ENCODE measurements around the gene KPNA5. TPM values are rescaled to one million over a fixed set of nuclear protein-coding genes. Genes with fewer than 3 reads are reported as not detected.
A peak's percentile ranks its signal among the peaks of the same experiment; 100 is the strongest.

Gene KPNA5
- total and polyA plus RNA-seq, 2 of the 8 experiments (the other 6 are each of a cell fraction or from before 2014, with no cell fraction given), result 2.0 to 9.7 TPM

DNA sequence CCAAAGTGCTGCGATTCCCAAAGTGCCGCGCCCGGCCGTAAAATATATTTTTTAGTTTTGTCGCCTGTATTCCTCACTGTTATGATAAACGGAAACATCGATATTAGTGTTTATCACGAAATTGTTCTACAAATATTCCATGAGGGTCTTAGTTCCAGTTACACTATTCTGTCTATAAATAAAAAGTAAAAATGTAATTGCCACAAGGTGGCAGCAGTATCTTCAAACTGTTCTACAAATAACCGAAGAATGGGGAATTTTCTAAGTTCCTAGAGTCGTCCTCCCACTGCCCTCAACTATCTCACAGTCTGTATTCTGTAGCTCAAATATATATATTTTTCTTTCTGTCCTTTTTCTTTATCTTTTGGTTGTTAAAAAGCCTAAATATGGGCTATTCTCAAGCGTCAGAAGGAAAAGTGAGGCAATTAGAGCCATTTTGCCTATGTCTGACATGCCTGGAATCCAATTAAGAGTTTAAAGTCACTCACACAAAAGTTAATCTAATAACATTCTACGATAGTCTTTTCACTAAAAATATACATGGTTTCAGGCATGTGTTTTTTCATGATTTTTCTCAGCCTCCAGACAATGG, 98.7 kb downstream of the KPNA5 start:
- no peak overlapping the region for H3K56ac ChIP-seq (replicated peaks; ENCODE audit: insufficient read length, low read depth, low read length)
- H3K36me3 ChIP-seq (ENCODE audit: control insufficient read depth in 2 of 4, insufficient read depth in 4 of 4, low read length in 3 of 4), result no peaks in the 10 kb centered on the region
- no peak overlapping the region for H4K8ac ChIP-seq (ENCODE audit: extremely low read depth, insufficient read depth, low read length)
- no peak overlapping the region for H3K14ac ChIP-seq (ENCODE audit: insufficient read length)
- H3K9ac ChIP-seq (replicated peaks in 1 of 4; ENCODE audit: extremely low read depth in 1 of 4, low read depth in 3 of 4, low read length in 3 of 4), result no peak overlapping the region
- no peaks in the 10 kb centered on the region for H3K27me3 ChIP-seq (replicated peaks in 1 of 4; ENCODE audit: control insufficient read depth in 3 of 4, extremely low read depth in 1 of 4, insufficient read depth in 3 of 4, low read length in 3 of 4)
- H2BK15ac ChIP-seq (ENCODE audit: low read length), result no peak overlapping the region
- H3K4ac ChIP-seq (replicated peaks; ENCODE audit: insufficient read length, low read depth, low read length), result no peak overlapping the region
- no peak overlapping the region for H3K23ac ChIP-seq (ENCODE audit: insufficient read length)
- no peak for FAIRE-seq
- H2AFZ ChIP-seq (ENCODE audit: low read length), result peak overlapping the region; percentile 86
- H4K5ac ChIP-seq (ENCODE audit: insufficient read length, low read depth, low read length), result no peak overlapping the region
- POLR2A ChIA-PET (ENCODE audit: partially characterized antibody), result no interaction called here
- no peak overlapping the region for H3K18ac ChIP-seq (ENCODE audit: extremely low read depth, low read length)
- H3K9me3 ChIP-seq (ENCODE audit: insufficient read depth in 2 of 2, low read depth in 1 of 2, low read length in 1 of 2), result no peaks in the 10 kb centered on the region
- no peak overlapping the region for H2BK5ac ChIP-seq (ENCODE audit: low read depth, low read length)
- H3K4me3 ChIP-seq (ENCODE audit: extremely low read depth in 1 of 4, insufficient read depth in 2 of 4, low read depth in 3 of 4, low read length in 4 of 4), result no peak overlapping the region
- no peak overlapping the region for H2BK12ac ChIP-seq (ENCODE audit: low read depth, low read length)
- no peaks in the 10 kb centered on the region for H3K79me1 ChIP-seq (ENCODE audit: low read depth, low read length)
- no peak overlapping the region for H3K27ac ChIP-seq (ENCODE audit: low read depth, low read length)
- no peaks in the 10 kb centered on the region for H3K23me2 ChIP-seq (ENCODE audit: low read depth, low read length)
- H4K20me1 ChIP-seq (replicated peaks in 1 of 2; ENCODE audit: control insufficient read depth in 1 of 2, insufficient read depth in 2 of 2, low read length in 2 of 2), result no peaks in the 10 kb centered on the region
- H3K79me2 ChIP-seq (ENCODE audit: control insufficient read depth in 1 of 2, insufficient read depth in 2 of 2, low read length in 2 of 2), result no peaks in the 10 kb centered on the region
- DNase-seq (ENCODE audit: low read depth in 1 of 2, low spot score in 2 of 2), result peak in 1 of 2 experiments; percentile 47
- no peaks in the 10 kb centered on the region for H3K4me1 ChIP-seq (replicated peaks in 1 of 4; ENCODE audit: control insufficient read depth in 3 of 4, insufficient read depth in 4 of 4, low read length in 3 of 4)
- H3K4me2 ChIP-seq (ENCODE audit: insufficient read depth in 1 of 2, low read depth in 2 of 2, low read length in 2 of 2), result no peak overlapping the region
- no peak overlapping the region for H2BK120ac ChIP-seq (replicated peaks; ENCODE audit: low read depth, low read length)
- CTCF ChIA-PET (ENCODE audit: partially characterized antibody), result interaction anchor here (0.5 to 3.2 kb wide), 19 partner anchors 10 to 1841 kb away, joined by 3 to 34 read pairs (median 4); partner anchors contain the start of gene FAM162B
- TF ChIP-seq RAD21 (IDR thresholded peaks at IDR 0.05 in 1 of 2, conservative IDR thresholded peaks at IDR 0.05 in 1 of 2; ENCODE audit: low read depth in 2 of 2, low read length in 2 of 2), result peak; percentile 66 to 69
- TF ChIP-seq EGR1 (IDR thresholded peaks at IDR 0.05; ENCODE audit: borderline replicate concordance, low read depth, low read length), result no peak
- TF ChIP-seq, protein P1, sequence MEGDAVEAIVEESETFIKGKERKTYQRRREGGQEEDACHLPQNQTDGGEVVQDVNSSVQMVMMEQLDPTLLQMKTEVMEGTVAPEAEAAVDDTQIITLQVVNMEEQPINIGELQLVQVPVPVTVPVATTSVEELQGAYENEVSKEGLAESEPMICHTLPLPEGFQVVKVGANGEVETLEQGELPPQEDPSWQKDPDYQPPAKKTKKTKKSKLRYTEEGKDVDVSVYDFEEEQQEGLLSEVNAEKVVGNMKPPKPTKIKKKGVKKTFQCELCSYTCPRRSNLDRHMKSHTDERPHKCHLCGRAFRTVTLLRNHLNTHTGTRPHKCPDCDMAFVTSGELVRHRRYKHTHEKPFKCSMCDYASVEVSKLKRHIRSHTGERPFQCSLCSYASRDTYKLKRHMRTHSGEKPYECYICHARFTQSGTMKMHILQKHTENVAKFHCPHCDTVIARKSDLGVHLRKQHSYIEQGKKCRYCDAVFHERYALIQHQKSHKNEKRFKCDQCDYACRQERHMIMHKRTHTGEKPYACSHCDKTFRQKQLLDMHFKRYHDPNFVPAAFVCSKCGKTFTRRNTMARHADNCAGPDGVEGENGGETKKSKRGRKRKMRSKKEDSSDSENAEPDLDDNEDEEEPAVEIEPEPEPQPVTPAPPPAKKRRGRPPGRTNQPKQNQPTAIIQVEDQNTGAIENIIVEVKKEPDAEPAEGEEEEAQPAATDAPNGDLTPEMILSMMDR (IDR thresholded peaks at IDR 0.05; ENCODE audit: control extremely low read depth in 1 of 3, insufficient read depth in 1 of 3, low read depth in 1 of 3, low read length in 3 of 3), result peak in 2 of 3 experiments; percentile 38 to 44; a peak in 2 of 4 replicates
- WGBS, 2 experiments (ENCODE audit: extremely low coverage in 1 of 2, insufficient coverage in 1 of 2, insufficient read length in 1 of 2, insufficient replicate concordance in 2 of 2, low coverage in 1 of 2, low lambda C conversion rate in 2 of 2, missing lambda C conversion rate in 1 of 2), result 56% methylated on average over 13 of the region's 13 CpGs; no CpG with 5 or more reads in 1 of the 2 experiments
- H2AK5ac ChIP-seq (ENCODE audit: low read depth, low read length), result no peak overlapping the region
- H4K91ac ChIP-seq (replicated peaks; ENCODE audit: insufficient read length, low read length), result no peak overlapping the region
- H2BK20ac ChIP-seq (ENCODE audit: low read length), result no peak overlapping the region
